ENCODE results near the gene APPL2.
"Not testable (repeated sequence)": the region's sequence is repeated elsewhere in the genome, so short reads cannot be mapped to it uniquely, and the experiment has no call there.

APPL2 gene

DNA sequence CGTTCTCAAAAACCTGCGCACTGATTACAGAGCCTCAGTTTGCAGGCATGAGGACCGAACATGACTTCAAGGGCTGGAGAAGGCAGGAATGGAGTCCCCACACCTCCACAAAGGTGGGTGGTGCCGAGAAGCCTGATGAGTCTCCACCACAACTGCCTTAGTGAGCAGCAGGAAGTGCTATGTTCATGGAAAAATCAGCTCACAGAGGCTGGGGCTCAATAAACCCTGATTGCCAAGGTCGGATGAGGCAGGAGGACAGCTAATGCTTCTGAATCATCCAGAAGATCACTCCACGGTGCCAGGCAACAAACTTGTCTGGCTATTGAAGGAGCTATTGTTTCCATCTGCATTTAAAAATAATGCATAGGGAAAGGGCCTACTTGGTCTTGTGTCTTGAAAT is 31.1 kb downstream of the APPL2 start:
- no peaks in the 10 kb centered on the region for H3K27me3 Mint-ChIP-seq (ENCODE audit: low read depth)
- no peak overlapping the region for H3K4me3 Mint-ChIP-seq
- no peaks in the 10 kb centered on the region for H3K4me1 Mint-ChIP-seq (ENCODE audit: low read depth)
- H3K27ac Mint-ChIP-seq = no peak overlapping the region
- H3K9me3 Mint-ChIP-seq = no peaks in the 10 kb centered on the region
- peaks cover 18% of the 10 kb centered on the region for H3K36me3 Mint-ChIP-seq (ENCODE audit: low read depth)

DNA sequence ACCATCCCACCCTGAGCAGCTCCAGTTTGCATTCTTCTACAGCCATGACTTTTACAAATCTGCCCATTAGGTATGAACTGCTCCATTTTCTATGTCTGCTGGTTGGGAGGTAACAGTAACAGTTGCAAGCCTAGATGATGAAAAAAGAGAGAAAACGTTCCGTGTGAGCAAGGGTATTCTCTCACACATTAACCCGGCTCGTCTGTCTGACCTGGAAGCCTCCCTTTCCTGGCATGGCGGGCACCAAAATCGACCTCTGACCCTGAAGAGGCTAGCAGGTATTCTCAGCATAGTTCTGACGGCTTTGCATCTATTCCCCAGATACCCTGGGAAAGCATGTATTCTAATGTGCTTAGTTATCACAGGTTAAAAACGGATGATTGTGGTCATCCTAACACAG is 31.8 kb downstream of the APPL2 start:
- H3K4me3 Mint-ChIP-seq = no peak overlapping the region
- H3K9me3 Mint-ChIP-seq = no peaks in the 10 kb centered on the region
- peaks cover 18% of the 10 kb centered on the region for H3K36me3 Mint-ChIP-seq (ENCODE audit: low read depth)
- no peak overlapping the region for H3K27ac Mint-ChIP-seq
- H3K27me3 Mint-ChIP-seq (ENCODE audit: low read depth) = no peaks in the 10 kb centered on the region
- H3K4me1 Mint-ChIP-seq (ENCODE audit: low read depth) = no peaks in the 10 kb centered on the region

GRCh38 chr12:105202202-105202601 is 33.8 kb downstream of the APPL2 start:
- Mint-ChIP-seq H3K36me3 (ENCODE audit: low read depth) (peaks cover 13% of the 10 kb centered on the region), H3K27me3 (ENCODE audit: low read depth) (no peaks in the 10 kb centered on the region), H3K27ac (no peak overlapping the region), H3K4me1 (ENCODE audit: low read depth) (no peaks in the 10 kb centered on the region), H3K4me3 (no peak overlapping the region), H3K9me3 (no peaks in the 10 kb centered on the region)

DNA sequence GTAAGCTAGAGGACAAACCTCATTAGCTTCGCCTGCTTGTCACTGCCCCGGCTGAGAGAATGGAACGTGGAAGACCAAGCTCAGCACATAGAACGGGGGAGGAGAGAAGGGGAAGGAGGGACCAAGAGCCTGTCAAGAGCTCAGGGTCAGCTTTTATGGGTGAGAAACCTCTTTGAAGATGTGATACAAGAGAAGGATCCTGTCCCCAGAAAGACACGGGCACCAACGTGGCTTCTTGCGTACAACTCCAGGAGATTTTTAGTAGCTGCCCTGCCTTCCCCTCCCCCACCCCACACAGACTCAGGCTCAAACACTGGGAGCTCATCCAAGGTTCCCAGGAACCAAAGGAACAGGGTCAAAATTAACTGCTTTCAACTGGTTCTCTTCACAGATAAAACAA is 34.7 kb downstream of the APPL2 start:
- Mint-ChIP-seq H3K27ac (no peak overlapping the region), H3K9me3 (no peaks in the 10 kb centered on the region), H3K4me1 (ENCODE audit: low read depth) (no peaks in the 10 kb centered on the region), H3K27me3 (ENCODE audit: low read depth) (no peaks in the 10 kb centered on the region), H3K4me3 (no peak overlapping the region), H3K36me3 (ENCODE audit: low read depth) (peaks cover 12% of the 10 kb centered on the region)

- Mint-ChIP-seq H3K4me3 (no peak overlapping the region), H3K4me1 (ENCODE audit: low read depth) (no peaks in the 10 kb centered on the region), H3K9me3 (no peaks in the 10 kb centered on the region), H3K36me3 (ENCODE audit: low read depth) (peaks cover 9% of the 10 kb centered on the region), H3K27ac (no peak overlapping the region), H3K27me3 (ENCODE audit: low read depth) (no peaks in the 10 kb centered on the region)
Measured at GRCh38 chr12:105200385-105200784, 35.6 kb downstream of the APPL2 start.

DNA sequence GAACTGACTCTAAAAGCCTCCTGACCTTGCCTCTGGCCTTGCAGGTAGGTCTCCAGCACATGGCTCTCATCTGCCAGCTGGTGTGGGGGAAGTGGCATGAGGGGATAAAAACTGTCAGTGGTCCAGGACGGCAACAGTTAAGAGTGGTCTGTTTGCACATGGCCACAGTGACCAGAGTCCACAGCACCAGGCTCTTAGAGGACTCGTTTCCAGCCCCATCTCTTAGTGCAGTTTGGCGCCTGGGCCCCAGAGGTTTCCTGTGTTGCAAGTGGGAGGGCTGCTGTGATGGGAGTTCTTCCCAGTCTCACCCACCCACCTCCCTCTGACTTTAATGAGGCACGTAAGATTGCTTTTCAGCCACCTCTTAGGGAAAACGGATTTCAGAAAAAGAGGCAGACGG is 37.0 kb downstream of the APPL2 start:
- Mint-ChIP-seq H3K27me3 (ENCODE audit: low read depth) (no peaks in the 10 kb centered on the region), H3K9me3 (no peaks in the 10 kb centered on the region), H3K36me3 (ENCODE audit: low read depth) (peaks cover 9% of the 10 kb centered on the region), H3K27ac (no peak overlapping the region), H3K4me3 (no peak overlapping the region), H3K4me1 (ENCODE audit: low read depth) (no peaks in the 10 kb centered on the region)

DNA sequence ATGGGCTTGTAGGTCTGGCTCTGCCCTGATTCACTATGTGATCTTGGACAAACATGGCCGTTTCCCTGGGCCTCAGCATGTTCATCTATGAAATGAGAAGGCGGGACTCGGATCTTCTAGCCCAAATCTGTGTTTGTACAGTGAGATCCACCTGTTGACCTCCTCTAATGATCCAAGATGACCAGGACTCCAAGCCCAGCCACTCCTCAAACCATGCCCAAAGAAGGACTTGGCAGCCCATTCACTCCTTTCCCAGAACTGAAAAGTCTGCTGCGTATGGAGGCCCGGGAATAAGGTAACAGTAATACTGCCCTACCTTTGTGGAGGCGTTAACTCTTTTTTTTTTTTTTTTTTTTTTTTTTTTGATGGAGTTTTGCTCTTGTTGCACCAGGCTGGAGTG is 39.9 kb downstream of the APPL2 start:
- no peaks in the 10 kb centered on the region for H3K27me3 Mint-ChIP-seq (ENCODE audit: low read depth)
- no peak overlapping the region for H3K27ac Mint-ChIP-seq
- H3K9me3 Mint-ChIP-seq = no peaks in the 10 kb centered on the region
- H3K4me3 Mint-ChIP-seq = no peak overlapping the region
- H3K36me3 Mint-ChIP-seq (ENCODE audit: low read depth) = peaks cover 22% of the 10 kb centered on the region
- no peaks in the 10 kb centered on the region for H3K4me1 Mint-ChIP-seq (ENCODE audit: low read depth)

DNA sequence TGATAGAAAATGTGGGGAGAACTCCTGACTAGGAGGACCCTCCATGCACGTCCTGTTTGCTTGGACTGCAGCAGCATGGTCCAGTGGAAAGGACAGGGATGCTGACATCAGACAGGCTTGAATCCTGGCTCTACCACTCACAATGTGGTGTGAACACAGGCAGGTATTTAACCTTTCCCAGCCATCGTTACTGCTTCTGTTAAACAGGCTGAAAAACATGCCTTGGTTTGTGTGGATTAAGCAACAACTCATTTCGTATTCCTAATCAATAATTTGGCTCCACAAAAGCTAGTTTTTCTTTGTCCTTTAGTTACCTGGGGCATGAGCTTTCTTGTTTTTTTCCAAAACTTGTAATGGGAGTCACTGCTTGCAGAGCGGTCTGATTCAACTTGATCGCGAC is 41.0 kb downstream of the APPL2 start:
- no peak overlapping the region for H3K4me3 Mint-ChIP-seq

GRCh38 chr12:105192624-105193225 is 43.2 kb downstream of the APPL2 start:
- H3K36me3 Mint-ChIP-seq (ENCODE audit: low read depth) = peaks cover 43% of the 10 kb centered on the region
- H3K9me3 Mint-ChIP-seq = no peaks in the 10 kb centered on the region
- H3K4me1 Mint-ChIP-seq (ENCODE audit: low read depth) = no peaks in the 10 kb centered on the region
- no peak overlapping the region for H3K4me3 Mint-ChIP-seq
- no peaks in the 10 kb centered on the region for H3K27me3 Mint-ChIP-seq (ENCODE audit: low read depth)
- no peak overlapping the region for H3K27ac Mint-ChIP-seq

More for the DNA sequence above, 41.0 kb downstream of the APPL2 start:
- no peaks in the 10 kb centered on the region for H3K27me3 Mint-ChIP-seq (ENCODE audit: low read depth)
- no peak overlapping the region for H3K27ac Mint-ChIP-seq
- no peaks in the 10 kb centered on the region for H3K4me1 Mint-ChIP-seq (ENCODE audit: low read depth)
- H3K36me3 Mint-ChIP-seq (ENCODE audit: low read depth) = peaks cover 28% of the 10 kb centered on the region
- H3K9me3 Mint-ChIP-seq = no peaks in the 10 kb centered on the region

GRCh38 chr12:105190530-105190929 is 45.4 kb downstream of the APPL2 start:
- H3K4me3 Mint-ChIP-seq = no peak overlapping the region
- H3K9me3 Mint-ChIP-seq = no peaks in the 10 kb centered on the region
- H3K27me3 Mint-ChIP-seq (ENCODE audit: low read depth) = no peaks in the 10 kb centered on the region
- no peaks in the 10 kb centered on the region for H3K4me1 Mint-ChIP-seq (ENCODE audit: low read depth)
- no peak overlapping the region for H3K27ac Mint-ChIP-seq
- H3K36me3 Mint-ChIP-seq (ENCODE audit: low read depth) = peaks cover 41% of the 10 kb centered on the region

- H3K4me1 Mint-ChIP-seq (ENCODE audit: low read depth) = no peaks in the 10 kb centered on the region
- H3K27ac Mint-ChIP-seq = no peak overlapping the region
- no peaks in the 10 kb centered on the region for H3K27me3 Mint-ChIP-seq (ENCODE audit: low read depth)
- no peaks in the 10 kb centered on the region for H3K9me3 Mint-ChIP-seq
- peaks cover 53% of the 10 kb centered on the region for H3K36me3 Mint-ChIP-seq (ENCODE audit: low read depth)
- H3K4me3 Mint-ChIP-seq = no peak overlapping the region
Measured at GRCh38 chr12:105189293-105189692, 46.7 kb downstream of the APPL2 start.

DNA sequence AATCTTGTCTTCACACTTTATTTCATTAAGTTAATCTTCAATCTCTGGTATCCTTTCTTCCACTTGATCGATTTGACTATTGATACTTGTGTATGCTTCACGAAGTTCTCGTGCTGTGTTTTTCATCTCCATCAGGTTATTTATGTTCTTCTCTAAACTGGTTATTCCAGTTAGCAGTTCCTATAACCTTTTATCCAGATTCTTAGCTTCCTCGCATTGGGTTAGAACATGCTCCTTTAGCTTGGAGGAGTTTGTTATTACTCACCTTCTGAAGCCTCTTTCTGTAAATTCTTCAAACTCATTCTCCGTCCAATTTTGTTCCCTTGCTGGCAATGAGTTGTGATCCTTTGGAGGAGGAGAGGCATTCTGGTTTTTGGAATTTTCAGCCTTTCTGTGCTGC is 52.0 kb downstream of the APPL2 start:
- H3K4me3 Mint-ChIP-seq; H3K4me1 Mint-ChIP-seq (ENCODE audit: low read depth); H3K27me3 Mint-ChIP-seq (ENCODE audit: low read depth); H3K27ac Mint-ChIP-seq: not testable (repeated sequence)
- peaks cover 16% of the 10 kb centered on the region for H3K9me3 Mint-ChIP-seq
- peaks cover 77% of the 10 kb centered on the region for H3K36me3 Mint-ChIP-seq (ENCODE audit: low read depth)

GRCh38 chr12:105183406-105183805 is 52.6 kb downstream of the APPL2 start:
- not testable (repeated sequence) for H3K27ac Mint-ChIP-seq; H3K4me1 Mint-ChIP-seq (ENCODE audit: low read depth); H3K4me3 Mint-ChIP-seq; H3K27me3 Mint-ChIP-seq (ENCODE audit: low read depth)
- H3K9me3 Mint-ChIP-seq = peaks cover 16% of the 10 kb centered on the region
- peaks cover 74% of the 10 kb centered on the region for H3K36me3 Mint-ChIP-seq (ENCODE audit: low read depth)

GRCh38 chr12:105179114-105179513 is 56.9 kb downstream of the APPL2 start:
- H3K4me3 Mint-ChIP-seq; H3K27ac Mint-ChIP-seq; H3K27me3 Mint-ChIP-seq (ENCODE audit: low read depth); H3K4me1 Mint-ChIP-seq (ENCODE audit: low read depth): not testable (repeated sequence)
- Mint-ChIP-seq H3K9me3 (peaks cover 16% of the 10 kb centered on the region), H3K36me3 (ENCODE audit: low read depth) (peaks cover 64% of the 10 kb centered on the region)

DNA sequence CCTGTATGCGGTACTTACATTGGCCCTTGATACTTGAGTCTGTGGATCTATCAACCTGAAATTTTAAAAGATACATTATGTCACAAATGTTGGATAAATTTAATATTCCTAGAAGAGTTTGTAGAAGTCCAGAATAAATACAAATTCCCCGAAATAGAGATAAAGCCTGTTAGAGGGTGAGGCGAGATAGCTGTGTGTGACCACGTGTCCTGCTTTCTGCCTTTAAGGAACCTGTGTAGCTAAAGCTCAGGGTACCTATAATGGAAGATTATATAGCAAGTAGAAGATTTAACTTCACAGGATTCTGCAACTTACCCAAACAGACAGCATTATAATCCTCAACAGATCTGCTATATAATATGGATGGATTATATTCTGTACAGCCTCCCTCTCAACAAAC is 58.8 kb downstream of the APPL2 start:
- Mint-ChIP-seq H3K36me3 (ENCODE audit: low read depth) (peaks cover 48% of the 10 kb centered on the region), H3K27me3 (ENCODE audit: low read depth) (no peaks in the 10 kb centered on the region), H3K9me3 (peaks cover 16% of the 10 kb centered on the region), H3K4me3 (no peak overlapping the region), H3K27ac (no peak overlapping the region), H3K4me1 (ENCODE audit: low read depth) (peaks cover 5% of the 10 kb centered on the region)

DNA sequence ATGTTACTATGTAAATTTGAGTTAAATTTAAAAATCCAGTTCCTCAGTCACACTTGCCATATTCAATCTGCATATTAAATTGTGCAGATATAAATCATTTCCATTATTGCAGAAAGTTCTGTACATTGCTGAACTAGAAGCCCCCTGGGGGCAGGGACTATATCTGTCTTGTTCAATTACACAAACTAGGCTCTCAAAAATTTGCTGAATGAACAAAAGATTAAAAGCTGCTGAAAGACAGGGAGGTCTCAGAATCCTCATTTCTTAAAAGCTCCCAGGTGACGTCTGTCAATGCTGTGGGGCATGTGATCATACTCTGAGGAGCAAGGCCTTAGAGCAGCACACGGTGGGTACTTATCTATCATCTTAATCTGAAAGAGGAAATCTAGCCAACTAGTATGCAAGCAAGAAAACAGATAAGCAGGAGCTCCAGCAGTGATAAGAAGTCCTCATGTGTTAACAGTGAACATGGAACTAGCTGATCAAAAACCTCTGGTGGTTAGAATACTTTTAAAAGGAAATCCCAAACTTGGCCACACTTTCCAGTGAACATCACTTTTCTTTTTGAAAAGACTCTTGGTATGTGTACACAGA is 60.5 kb downstream of the APPL2 start:
- Mint-ChIP-seq H3K27ac (no peak overlapping the region), H3K4me1 (ENCODE audit: low read depth) (peaks cover 4% of the 10 kb centered on the region), H3K9me3 (peaks cover 11% of the 10 kb centered on the region), H3K27me3 (ENCODE audit: low read depth) (no peaks in the 10 kb centered on the region), H3K36me3 (ENCODE audit: low read depth) (peaks cover 32% of the 10 kb centered on the region), H3K4me3 (no peak overlapping the region)

All from T-helper 1 cell treated with Interleukin-12 subunit alpha and Interleukin-12 subunit beta and Interleukin-4 antibody, amounts not matched to agents 30 μg/mL and 1 μg/mL, for 36 hours (primary cell).